ENCODE measurements around the gene HYAL1. TPM values are rescaled to one million over a fixed set of nuclear protein-coding genes. Genes with fewer than 3 reads are reported as not detected.

Gene HYAL1
- total RNA-seq, 1 experiment from 2014 or later, result 0.37 TPM

DNA sequence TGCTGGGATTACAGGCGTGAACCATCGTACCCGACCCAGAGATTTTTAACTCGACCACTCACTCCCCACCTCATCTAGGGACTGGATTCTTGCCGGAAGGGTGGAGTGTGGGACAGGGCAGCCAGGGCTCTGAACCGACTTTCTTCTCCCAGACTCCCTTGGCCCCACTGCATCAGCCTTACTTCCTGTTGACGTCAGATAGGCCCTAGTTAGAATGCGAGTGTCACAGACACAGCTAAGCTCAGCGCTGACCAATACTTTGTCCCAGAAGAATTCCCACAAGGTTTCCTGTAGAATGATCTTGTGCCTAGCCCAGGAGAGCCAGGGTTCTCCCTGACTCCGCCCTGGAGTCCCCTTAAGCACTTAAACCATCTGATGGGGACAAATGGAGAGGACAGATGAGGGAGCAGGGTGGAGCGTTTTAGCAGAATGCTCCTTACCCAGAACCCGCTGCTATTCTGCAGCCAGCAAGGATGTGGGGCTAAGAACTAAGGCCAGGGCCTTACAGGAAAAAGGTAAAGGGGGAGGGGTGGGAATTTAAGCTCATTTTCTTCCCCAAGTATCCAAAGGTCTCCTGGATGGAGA, 30.5 kb upstream of the HYAL1 start:
- Histone ChIP-seq H3K27me3 (replicated peaks; ENCODE audit: insufficient read depth, low read depth, low read length, poor library complexity) (no peaks in the 10 kb centered on the region), H3K9me3 (ENCODE audit: low read depth, low read length, poor library complexity, severe bottlenecking) (no peaks in the 10 kb centered on the region), H3K4me1 (ENCODE audit: insufficient read depth, low read length, poor library complexity, severe bottlenecking) (no peaks in the 10 kb centered on the region), H3K4me3 (ENCODE audit: low read depth, low read length, poor library complexity, severe bottlenecking) (no peak overlapping the region), H3K36me3 (ENCODE audit: insufficient read depth, low read length, poor library complexity, severe bottlenecking) (peaks cover 16% of the 10 kb centered on the region), H3K27ac (ENCODE audit: low read depth, low read length, poor library complexity, severe bottlenecking) (no peak overlapping the region)
- CTCF ChIA-PET, result no interaction called here
- POLR2A ChIA-PET (ENCODE audit: low non-redundant PET), result no interaction called here
- no TSS peak for BruUV-seq (replicated peaks)
- TF ChIP-seq, protein P1, sequence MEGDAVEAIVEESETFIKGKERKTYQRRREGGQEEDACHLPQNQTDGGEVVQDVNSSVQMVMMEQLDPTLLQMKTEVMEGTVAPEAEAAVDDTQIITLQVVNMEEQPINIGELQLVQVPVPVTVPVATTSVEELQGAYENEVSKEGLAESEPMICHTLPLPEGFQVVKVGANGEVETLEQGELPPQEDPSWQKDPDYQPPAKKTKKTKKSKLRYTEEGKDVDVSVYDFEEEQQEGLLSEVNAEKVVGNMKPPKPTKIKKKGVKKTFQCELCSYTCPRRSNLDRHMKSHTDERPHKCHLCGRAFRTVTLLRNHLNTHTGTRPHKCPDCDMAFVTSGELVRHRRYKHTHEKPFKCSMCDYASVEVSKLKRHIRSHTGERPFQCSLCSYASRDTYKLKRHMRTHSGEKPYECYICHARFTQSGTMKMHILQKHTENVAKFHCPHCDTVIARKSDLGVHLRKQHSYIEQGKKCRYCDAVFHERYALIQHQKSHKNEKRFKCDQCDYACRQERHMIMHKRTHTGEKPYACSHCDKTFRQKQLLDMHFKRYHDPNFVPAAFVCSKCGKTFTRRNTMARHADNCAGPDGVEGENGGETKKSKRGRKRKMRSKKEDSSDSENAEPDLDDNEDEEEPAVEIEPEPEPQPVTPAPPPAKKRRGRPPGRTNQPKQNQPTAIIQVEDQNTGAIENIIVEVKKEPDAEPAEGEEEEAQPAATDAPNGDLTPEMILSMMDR (conservative IDR thresholded peaks at IDR 0.05; ENCODE audit: low read depth, low read length), result no peak
- no peak for TF ChIP-seq EZH2 (IDR thresholded peaks at IDR 0.05; ENCODE audit: borderline replicate concordance, low read depth, low read length, poor library complexity, severe bottlenecking)
- no peak for DNase-seq (ENCODE audit: low spot score)
- intact Hi-C loops (cut with micrococcal nuclease; ENCODE audit: unreplicated experiment), result no loop called here

DNA sequence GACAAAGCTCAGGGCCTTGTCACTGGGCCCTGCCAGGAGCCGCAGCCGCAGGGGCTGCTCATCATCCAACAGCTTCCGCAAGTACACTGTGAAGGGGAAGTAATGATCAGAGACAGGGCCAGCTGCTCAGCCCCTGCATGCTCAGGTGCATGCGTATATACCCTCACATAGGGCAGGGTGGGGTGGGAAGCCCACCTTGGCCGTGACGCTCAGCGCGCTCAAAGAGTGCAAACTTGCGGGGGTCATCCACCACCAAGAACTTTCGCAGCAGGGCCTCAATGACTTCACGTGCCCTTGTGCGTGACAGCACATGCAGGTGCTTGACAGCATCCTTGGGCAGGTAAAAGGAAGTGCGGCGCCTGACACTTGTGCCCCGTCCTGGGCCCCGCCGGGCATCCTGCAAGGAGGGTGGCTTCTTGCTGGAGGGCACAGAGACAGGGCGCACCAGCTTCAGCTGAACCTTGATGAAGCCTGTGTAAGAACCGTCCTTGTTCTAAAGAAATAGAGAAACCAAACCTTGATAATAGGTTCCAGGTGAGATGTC, 28.1 kb upstream of the HYAL1 start:
- Histone ChIP-seq H3K9me3 (ENCODE audit: low read depth, low read length, poor library complexity, severe bottlenecking) (no peaks in the 10 kb centered on the region), H3K36me3 (ENCODE audit: insufficient read depth, low read length, poor library complexity, severe bottlenecking) (peaks cover 16% of the 10 kb centered on the region), H3K4me1 (ENCODE audit: insufficient read depth, low read length, poor library complexity, severe bottlenecking) (no peaks in the 10 kb centered on the region), H3K27me3 (replicated peaks; ENCODE audit: insufficient read depth, low read depth, low read length, poor library complexity) (no peaks in the 10 kb centered on the region), H3K4me3 (ENCODE audit: low read depth, low read length, poor library complexity, severe bottlenecking) (no peak overlapping the region), H3K27ac (ENCODE audit: low read depth, low read length, poor library complexity, severe bottlenecking) (no peak overlapping the region)
- DNase-seq (ENCODE audit: low spot score), result no peak
- TF ChIP-seq EZH2 (IDR thresholded peaks at IDR 0.05; ENCODE audit: borderline replicate concordance, low read depth, low read length, poor library complexity, severe bottlenecking), result no peak
- TF ChIP-seq, protein P1 (conservative IDR thresholded peaks at IDR 0.05; ENCODE audit: low read depth, low read length), result no peak
- intact Hi-C loops (cut with micrococcal nuclease; ENCODE audit: unreplicated experiment), result no loop called here
- BruUV-seq (replicated peaks), result no TSS peak
- CTCF ChIA-PET, result no interaction called here
- POLR2A ChIA-PET (ENCODE audit: low non-redundant PET), result no interaction called here

DNA sequence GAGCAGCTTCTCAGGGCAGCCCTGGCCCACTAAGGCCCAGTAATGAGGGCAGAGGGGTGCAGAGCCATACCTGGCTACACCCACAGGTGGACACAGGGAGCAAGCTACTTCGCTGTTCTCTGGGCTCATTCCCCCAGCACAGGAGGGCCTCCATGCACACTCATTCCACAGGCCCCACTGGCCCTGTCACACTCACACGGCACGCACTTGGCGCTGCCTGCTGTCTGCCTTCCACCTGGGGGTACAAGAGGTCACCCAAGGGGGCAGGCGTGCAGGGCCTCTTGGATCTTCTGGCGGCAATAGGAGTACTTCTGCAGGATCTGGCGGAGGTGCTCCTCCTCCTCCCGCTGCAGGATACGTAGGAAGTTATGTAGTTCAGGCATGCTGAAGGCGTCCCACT, 27.0 kb upstream of the HYAL1 start:
- ChIA-PET POLR2A (ENCODE audit: low non-redundant PET) (no interaction called here), CTCF (no interaction called here)

More for the DNA sequence above, 27.0 kb upstream of the HYAL1 start:
- no TSS peak for BruUV-seq (replicated peaks)
- TF ChIP-seq EZH2 (IDR thresholded peaks at IDR 0.05; ENCODE audit: borderline replicate concordance, low read depth, low read length, poor library complexity, severe bottlenecking), result no peak
- TF ChIP-seq, protein P1 (conservative IDR thresholded peaks at IDR 0.05; ENCODE audit: low read depth, low read length), result no peak
- Histone ChIP-seq H3K36me3 (ENCODE audit: insufficient read depth, low read length, poor library complexity, severe bottlenecking) (peaks cover 16% of the 10 kb centered on the region), H3K27me3 (replicated peaks; ENCODE audit: insufficient read depth, low read depth, low read length, poor library complexity) (no peaks in the 10 kb centered on the region), H3K27ac (ENCODE audit: low read depth, low read length, poor library complexity, severe bottlenecking) (no peak overlapping the region), H3K9me3 (ENCODE audit: low read depth, low read length, poor library complexity, severe bottlenecking) (no peaks in the 10 kb centered on the region), H3K4me1 (ENCODE audit: insufficient read depth, low read length, poor library complexity, severe bottlenecking) (no peaks in the 10 kb centered on the region), H3K4me3 (ENCODE audit: low read depth, low read length, poor library complexity, severe bottlenecking) (no peak overlapping the region)
- intact Hi-C loops (cut with micrococcal nuclease; ENCODE audit: unreplicated experiment), result no loop called here
- DNase-seq (ENCODE audit: low spot score), result no peak

All from A673 (cell line).